ACC112 (cell line): ENCODE data around the gene B9D2.
A peak's percentile ranks its signal among the peaks of the same experiment; 100 is the strongest.
"Not testable (repeated sequence)": the region's sequence is repeated elsewhere in the genome, so short reads cannot be mapped to it uniquely, and the experiment has no call there.

Experiments
- H2AFZ ChIP-seq: fragments of 200-600 bp; sonication (generic); one replicate; pipeline ENCODE4 v1.6.0; 2017; ENCODE audit warnings: antibody characterized with exemption, low read length; ENCODE audit not compliant: unreplicated experiment
- H3K27ac ChIP-seq: fragments of 200-600 bp; sonication (generic); 2 replicates; pipeline ENCODE4 v1.5.1; 2014; ENCODE audit warnings: low read depth, mild to moderate bottlenecking, antibody characterized with exemption, low read length, moderate library complexity
- H3K27me3 ChIP-seq: fragments of 200-600 bp; sonication (generic); 2 replicates; pipeline ENCODE4 v1.6.1; 2014; ENCODE audit warnings: mild to moderate bottlenecking, antibody characterized with exemption, low read length, moderate library complexity, mixed read lengths; ENCODE audit not compliant: insufficient read depth
- H3K36me3 ChIP-seq: fragments of 200-600 bp; sonication (generic); 2 replicates; pipeline ENCODE4 v1.6.1; 2016; ENCODE audit warnings: mild to moderate bottlenecking, antibody characterized with exemption, low read length, moderate library complexity, mixed read lengths; ENCODE audit not compliant: insufficient read depth
- H3K4me1 ChIP-seq: fragments of 200-600 bp; sonication (generic); one replicate; pipeline ENCODE4 v1.6.1; 2016; ENCODE audit warnings: low read length, mixed read lengths; ENCODE audit not compliant: insufficient read depth, unreplicated experiment, control insufficient read depth
- H3K4me3 ChIP-seq: fragments of 200-600 bp; sonication (generic); 2 replicates; pipeline ENCODE4 v1.5.1; 2014; ENCODE audit warnings: mild to moderate bottlenecking, low read depth, low read length
- H3K79me2 ChIP-seq: fragments of 200-600 bp; sonication (generic); one replicate; pipeline ENCODE4 v1.6.0; 2016; ENCODE audit warnings: low read length; ENCODE audit not compliant: control insufficient read depth, unreplicated experiment, insufficient read depth

The B9D2 gene

GRCh38 chr19:41391618-41392017 is 27.7 kb upstream of the B9D2 start:
- no peaks in the 10 kb centered on the region for H3K79me2 ChIP-seq
- no peak overlapping the region for H3K27ac ChIP-seq
- no peak overlapping the region for H2AFZ ChIP-seq
- no peaks in the 10 kb centered on the region for H3K4me1 ChIP-seq
- no peaks in the 10 kb centered on the region for H3K27me3 ChIP-seq
- H3K36me3 ChIP-seq, result no peaks in the 10 kb centered on the region
- no peak overlapping the region for H3K4me3 ChIP-seq

- Histone ChIP-seq H3K27me3 (no peaks in the 10 kb centered on the region), H3K36me3 (no peaks in the 10 kb centered on the region), H3K4me3 (no peak overlapping the region), H2AFZ (no peak overlapping the region), H3K4me1 (no peaks in the 10 kb centered on the region), H3K27ac (no peak overlapping the region), H3K79me2 (no peaks in the 10 kb centered on the region)
These were observed 22.5 kb upstream of the B9D2 start for GRCh38 chr19:41386442-41386841.

DNA sequence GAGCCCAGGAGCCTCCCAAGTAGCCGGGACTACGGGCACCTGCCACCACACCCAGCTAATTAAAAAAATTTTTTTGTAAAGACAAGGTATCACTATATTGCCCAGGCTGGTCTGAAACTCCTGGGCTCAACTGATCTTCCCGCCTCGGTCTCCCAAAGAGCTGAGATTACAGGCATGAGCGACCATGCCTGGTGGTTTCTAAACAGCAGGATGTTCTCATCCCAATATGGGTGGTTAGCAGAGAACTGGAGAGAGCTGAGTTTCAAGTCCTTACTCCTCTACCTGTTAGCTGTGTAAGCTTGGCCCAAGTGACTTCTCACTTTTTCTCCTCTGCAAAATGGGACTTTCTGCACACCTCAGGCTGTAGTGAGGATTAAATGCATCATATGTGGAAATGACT is 20.4 kb upstream of the B9D2 start:
- no peaks in the 10 kb centered on the region for H3K27me3 ChIP-seq
- no peaks in the 10 kb centered on the region for H3K4me1 ChIP-seq
- H3K27ac ChIP-seq, result no peak overlapping the region
- no peaks in the 10 kb centered on the region for H3K79me2 ChIP-seq
- no peak overlapping the region for H3K4me3 ChIP-seq
- no peaks in the 10 kb centered on the region for H3K36me3 ChIP-seq
- H2AFZ ChIP-seq, result no peak overlapping the region

DNA sequence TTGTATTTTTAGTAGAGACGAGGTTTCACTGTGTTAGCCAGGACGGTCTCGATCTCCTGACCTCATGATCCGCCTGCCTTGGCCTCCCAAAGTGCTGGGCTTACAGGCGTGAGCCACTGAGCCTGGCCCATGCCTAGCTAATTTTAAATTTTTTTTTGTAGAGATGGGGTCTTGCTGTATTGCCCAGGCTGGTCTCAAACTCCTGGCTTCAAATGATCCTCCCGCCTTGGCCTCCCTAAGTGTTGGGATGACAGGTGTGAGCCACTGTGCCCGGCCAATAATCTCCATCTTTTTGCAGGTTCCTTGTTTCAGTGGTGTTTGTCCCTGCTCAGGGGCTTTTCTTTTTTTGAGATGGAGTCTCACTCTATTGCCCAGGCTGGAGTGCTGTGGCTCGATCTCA is 17.6 kb upstream of the B9D2 start:
- H2AFZ ChIP-seq, H3K4me1 ChIP-seq, H3K79me2 ChIP-seq, H3K27ac ChIP-seq, H3K27me3 ChIP-seq, H3K4me3 ChIP-seq, H3K36me3 ChIP-seq: not testable (repeated sequence)

DNA sequence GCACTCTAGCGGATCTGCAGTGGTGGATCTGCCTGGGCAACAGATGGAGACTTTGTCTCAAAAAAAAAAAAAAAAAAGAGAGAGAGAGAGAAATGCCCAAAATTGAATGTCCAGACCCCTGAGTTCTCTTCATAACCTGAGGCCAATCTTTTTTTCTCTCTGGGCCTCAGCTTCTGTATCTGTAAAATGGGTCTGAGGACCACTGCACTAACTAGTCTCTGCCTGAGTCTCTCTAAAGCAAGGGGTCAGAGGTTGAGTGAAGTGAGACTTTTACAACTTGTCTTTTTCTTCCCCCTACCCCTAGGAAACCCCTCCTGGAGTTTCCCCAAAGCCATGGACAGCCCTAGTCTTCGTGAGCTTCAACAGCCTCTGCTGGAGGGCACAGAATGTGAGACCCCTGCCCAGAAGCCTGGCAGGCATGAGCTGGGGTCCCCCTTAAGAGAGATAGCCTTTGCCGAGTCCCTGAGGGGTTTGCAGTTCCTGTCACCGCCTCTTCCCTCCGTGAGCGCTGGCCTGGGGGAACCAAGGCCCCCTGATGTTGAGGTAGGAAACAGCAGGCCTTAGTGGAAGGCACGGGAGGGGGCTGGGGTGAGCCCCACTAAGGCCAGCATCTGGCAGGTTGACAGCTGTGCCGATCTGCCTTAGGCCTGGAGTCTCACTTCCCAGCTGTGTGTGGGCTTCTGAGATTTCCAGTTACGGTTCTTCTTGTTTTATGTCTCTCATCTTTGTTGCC is 14.2 kb upstream of the B9D2 start:
- Histone ChIP-seq H3K36me3 (no peaks in the 10 kb centered on the region), H3K4me1 (no peaks in the 10 kb centered on the region), H3K27me3 (no peaks in the 10 kb centered on the region), H3K4me3 (no peak overlapping the region), H2AFZ (no peak overlapping the region), H3K27ac (no peak overlapping the region), H3K79me2 (no peaks in the 10 kb centered on the region)

GRCh38 chr19:41376998-41377365 is 13.0 kb upstream of the B9D2 start:
- H3K4me3 ChIP-seq, result peak overlapping the region; percentile 76
- H3K27ac ChIP-seq, result no peak overlapping the region
- H2AFZ ChIP-seq, result no peak overlapping the region
- H3K36me3 ChIP-seq, result no peaks in the 10 kb centered on the region
- no peaks in the 10 kb centered on the region for H3K4me1 ChIP-seq
- H3K27me3 ChIP-seq, result no peaks in the 10 kb centered on the region
- H3K79me2 ChIP-seq, result no peaks in the 10 kb centered on the region

DNA sequence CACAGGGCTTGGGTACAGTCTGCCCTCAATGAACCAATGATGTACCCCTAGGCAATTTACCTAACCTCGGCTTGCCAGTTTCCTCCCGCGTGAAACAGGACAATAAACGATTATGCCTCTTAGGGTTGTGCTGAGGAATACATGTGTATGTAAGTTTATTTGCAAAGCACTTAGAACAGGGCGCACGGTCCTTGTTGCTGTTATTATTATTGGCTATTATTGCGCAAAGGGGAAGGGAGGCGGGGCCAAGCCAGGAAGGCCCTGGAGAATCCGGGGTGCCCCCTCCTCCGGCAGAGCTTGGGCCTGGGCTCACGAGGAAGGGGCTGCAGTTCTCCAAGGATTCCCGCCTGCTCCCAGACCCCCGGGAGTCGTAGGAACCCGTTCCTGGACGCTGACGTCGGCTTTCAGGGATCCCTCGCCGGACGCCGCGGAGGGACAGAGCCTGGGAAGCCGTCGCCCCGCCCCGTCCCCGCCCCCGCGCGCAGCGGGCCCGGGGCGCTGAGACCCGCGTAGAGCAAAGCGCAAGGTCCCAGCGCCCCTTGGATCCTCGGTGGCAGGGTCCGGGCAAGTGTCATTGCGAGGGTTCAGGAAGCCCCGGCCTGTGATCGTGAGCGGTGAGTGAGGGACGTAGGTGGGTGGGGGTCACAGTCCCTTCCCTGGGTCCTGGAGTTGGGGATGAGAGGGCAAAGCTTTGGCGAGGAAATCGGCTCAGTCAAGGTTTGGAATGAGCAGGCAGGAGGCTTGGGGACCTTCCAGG is 12.5 kb upstream of the B9D2 start, which contains the start of gene TMEM91:
Gene TMEM91 (plus strand): TSS at position 293 of the 757 bp plus-strand sequence. CDS start 1,777 bp downstream, outside the sequence.
- H2AFZ ChIP-seq, result no peak within 1 kb of the TSS
- peak within 1 kb of the TSS; percentile 76 for H3K4me3 ChIP-seq
- no peak within 1 kb of the TSS for H3K27ac ChIP-seq

GRCh38 chr19:41373993-41374392 is 10.0 kb upstream of the B9D2 start:
- no peaks in the 10 kb centered on the region for H3K36me3 ChIP-seq
- no peak overlapping the region for H3K4me3 ChIP-seq
- H2AFZ ChIP-seq, result no peak overlapping the region
- H3K27me3 ChIP-seq, result no peaks in the 10 kb centered on the region
- no peak overlapping the region for H3K27ac ChIP-seq
- no peaks in the 10 kb centered on the region for H3K79me2 ChIP-seq
- no peaks in the 10 kb centered on the region for H3K4me1 ChIP-seq

More for the DNA sequence above, 12.5 kb upstream of the B9D2 start, which contains the start of gene TMEM91:
- H3K4me1 ChIP-seq, result no peaks in the 10 kb centered on the region
- H3K79me2 ChIP-seq, result no peaks in the 10 kb centered on the region
- no peaks in the 10 kb centered on the region for H3K27me3 ChIP-seq
- no peaks in the 10 kb centered on the region for H3K36me3 ChIP-seq

DNA sequence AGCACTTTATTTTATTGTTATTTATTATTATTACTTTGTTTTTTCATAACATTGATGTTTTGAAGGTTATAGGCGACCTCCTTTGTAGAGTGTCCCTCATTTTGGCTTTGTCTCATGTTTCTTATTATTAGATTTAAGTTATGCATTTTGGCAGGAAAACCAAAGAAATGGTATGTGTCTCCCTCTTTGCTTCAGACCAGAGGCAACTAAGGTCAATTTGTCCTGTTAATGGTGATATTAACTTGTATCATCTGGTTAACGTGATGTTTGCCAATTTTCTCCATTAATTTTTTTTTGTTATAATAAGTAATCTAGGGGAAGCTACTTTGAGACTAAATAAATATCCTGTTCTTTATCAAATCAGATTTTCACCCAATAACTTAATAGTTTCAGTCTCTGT is 8.6 kb upstream of the B9D2 start:
- Histone ChIP-seq H3K4me3 (no peak overlapping the region), H3K36me3 (no peaks in the 10 kb centered on the region), H3K79me2 (no peaks in the 10 kb centered on the region), H3K27me3 (no peaks in the 10 kb centered on the region), H3K27ac (no peak overlapping the region), H2AFZ (no peak overlapping the region), H3K4me1 (peaks cover 6% of the 10 kb centered on the region)

GRCh38 chr19:41371541-41371940 is 7.6 kb upstream of the B9D2 start:
- peaks cover 7% of the 10 kb centered on the region for H3K4me1 ChIP-seq
- H3K27me3 ChIP-seq, result no peaks in the 10 kb centered on the region
- no peaks in the 10 kb centered on the region for H3K79me2 ChIP-seq
- no peak overlapping the region for H3K27ac ChIP-seq
- no peak overlapping the region for H2AFZ ChIP-seq
- no peaks in the 10 kb centered on the region for H3K36me3 ChIP-seq
- H3K4me3 ChIP-seq, result no peak overlapping the region

- H3K4me1 ChIP-seq, H2AFZ ChIP-seq, H3K27ac ChIP-seq, H3K27me3 ChIP-seq, H3K36me3 ChIP-seq, H3K4me3 ChIP-seq, H3K79me2 ChIP-seq: not testable (repeated sequence)
These were observed 7.2 kb upstream of the B9D2 start for GRCh38 chr19:41371119-41371518.
